ENCODE results near the gene TCAP. TPM values are rescaled to one million over a fixed set of nuclear protein-coding genes. Genes with fewer than 3 reads are reported as not detected.

TCAP gene
- polyA plus RNA-seq, 1 of the 3 experiments (the other 2 are of a cell fraction): 0.43 TPM

DNA sequence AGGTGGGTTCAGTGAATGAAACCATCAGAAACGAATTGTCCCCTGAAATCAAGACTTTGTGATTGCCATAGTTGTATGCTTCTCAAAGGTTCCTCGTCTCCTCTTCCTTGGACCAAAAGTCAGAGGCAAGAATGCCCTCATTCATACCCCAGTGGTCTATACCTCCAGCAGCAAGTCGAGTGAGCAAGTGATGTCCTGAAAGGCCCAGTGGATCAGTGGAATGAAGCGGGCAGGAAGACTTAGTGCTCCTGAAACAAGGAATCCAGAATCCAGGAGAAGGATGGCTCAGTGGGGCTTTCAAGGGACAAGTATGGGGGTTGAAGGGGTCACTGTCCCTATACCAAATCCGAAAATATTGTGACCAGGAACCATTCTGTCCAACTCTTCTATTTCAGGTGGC, 29.4 kb downstream of the TCAP start (continued):
- TF ChIP-seq TAF1 (IDR thresholded peaks at IDR 0.05; ENCODE audit: borderline replicate concordance, low read depth, low read length): no peak
- TF ChIP-seq GATA2 (CRISPR knock-in tag; IDR thresholded peaks at IDR 0.05): no peak
- no peak for TF ChIP-seq EP300 (IDR thresholded peaks at IDR 0.05; ENCODE audit: borderline replicate concordance in 1 of 2, low read depth in 1 of 2, low read length in 1 of 2)
- no peak for TF ChIP-seq SIN3A (IDR thresholded peaks at IDR 0.05; ENCODE audit: borderline replicate concordance, low read depth, low read length)
- no peak for TF ChIP-seq MEF2A (IDR thresholded peaks at IDR 0.05; ENCODE audit: borderline replicate concordance, low read depth)

DNA sequence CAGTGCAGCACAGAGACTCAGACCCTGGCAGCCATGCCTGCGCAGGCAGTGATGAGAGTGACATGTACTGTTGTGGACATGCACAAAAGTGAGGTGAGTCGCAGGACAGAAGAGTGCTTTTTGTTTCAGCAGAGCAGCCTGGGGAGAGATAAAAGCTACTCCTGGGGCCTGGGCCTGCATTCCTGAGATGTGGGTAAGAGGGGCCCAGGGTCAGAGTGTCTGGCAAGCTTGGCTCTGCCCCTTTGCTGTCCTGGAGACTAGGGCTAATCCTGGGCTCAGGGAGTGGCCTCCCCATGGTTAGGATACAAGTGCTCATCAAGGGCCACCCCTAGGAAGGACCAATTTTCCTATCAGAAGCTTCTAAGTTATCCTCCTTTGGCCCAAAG, 29.9 kb downstream of the TCAP start:
- H3K9ac ChIP-seq: no peak overlapping the region
- TF ChIP-seq, protein P1, sequence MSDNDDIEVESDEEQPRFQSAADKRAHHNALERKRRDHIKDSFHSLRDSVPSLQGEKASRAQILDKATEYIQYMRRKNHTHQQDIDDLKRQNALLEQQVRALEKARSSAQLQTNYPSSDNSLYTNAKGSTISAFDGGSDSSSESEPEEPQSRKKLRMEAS (IDR thresholded peaks at IDR 0.05; ENCODE audit: low read depth): no peak
- TF ChIP-seq JUND (IDR thresholded peaks at IDR 0.05) (no peak), CHD2 (IDR thresholded peaks at IDR 0.05; ENCODE audit: low read length, partially characterized antibody) (no peak), EP300 (IDR thresholded peaks at IDR 0.05; ENCODE audit: borderline replicate concordance in 1 of 2, low read depth in 1 of 2, low read length in 1 of 2) (no peak), SMC3 (IDR thresholded peaks at IDR 0.05; ENCODE audit: low read depth, low read length) (no peak), NRF1 (IDR thresholded peaks at IDR 0.05; ENCODE audit: low read depth, low read length) (no peak), FOXJ3 (CRISPR knock-in tag; IDR thresholded peaks at IDR 0.05) (no peak), RFX5 (IDR thresholded peaks at IDR 0.05; ENCODE audit: low read length) (no peak), NFIC (IDR thresholded peaks at IDR 0.05; ENCODE audit: borderline replicate concordance) (no peak), RCOR1 (IDR thresholded peaks at IDR 0.05; ENCODE audit: low read length) (no peak)
- TF ChIP-seq, protein P2, sequence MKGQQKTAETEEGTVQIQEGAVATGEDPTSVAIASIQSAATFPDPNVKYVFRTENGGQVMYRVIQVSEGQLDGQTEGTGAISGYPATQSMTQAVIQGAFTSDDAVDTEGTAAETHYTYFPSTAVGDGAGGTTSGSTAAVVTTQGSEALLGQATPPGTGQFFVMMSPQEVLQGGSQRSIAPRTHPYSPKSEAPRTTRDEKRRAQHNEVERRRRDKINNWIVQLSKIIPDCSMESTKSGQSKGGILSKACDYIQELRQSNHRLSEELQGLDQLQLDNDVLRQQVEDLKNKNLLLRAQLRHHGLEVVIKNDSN (IDR thresholded peaks at IDR 0.05; ENCODE audit: borderline replicate concordance, low read depth): no peak
- TF ChIP-seq, protein P3, sequence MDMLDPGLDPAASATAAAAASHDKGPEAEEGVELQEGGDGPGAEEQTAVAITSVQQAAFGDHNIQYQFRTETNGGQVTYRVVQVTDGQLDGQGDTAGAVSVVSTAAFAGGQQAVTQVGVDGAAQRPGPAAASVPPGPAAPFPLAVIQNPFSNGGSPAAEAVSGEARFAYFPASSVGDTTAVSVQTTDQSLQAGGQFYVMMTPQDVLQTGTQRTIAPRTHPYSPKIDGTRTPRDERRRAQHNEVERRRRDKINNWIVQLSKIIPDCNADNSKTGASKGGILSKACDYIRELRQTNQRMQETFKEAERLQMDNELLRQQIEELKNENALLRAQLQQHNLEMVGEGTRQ (IDR thresholded peaks at IDR 0.05; ENCODE audit: borderline replicate concordance, low read depth, low read length): no peak
- H3K9me3 ChIP-seq: no peaks in the 10 kb centered on the region
- H3K4me1 ChIP-seq (ENCODE audit: control insufficient read depth in 1 of 2, insufficient read depth in 2 of 2, low read depth in 1 of 2, low read length in 1 of 2): no peaks in the 10 kb centered on the region
- no peak overlapping the region for H3K4me2 ChIP-seq
- H3K4me3 ChIP-seq (ENCODE audit: low read depth in 2 of 2, low read length in 1 of 2): no peak overlapping the region
- no peaks in the 10 kb centered on the region for H3K27me3 ChIP-seq (ENCODE audit: insufficient read depth)
- H2AFZ ChIP-seq (ENCODE audit: low read depth): no peak overlapping the region
- no peaks in the 10 kb centered on the region for H3K79me2 ChIP-seq (ENCODE audit: insufficient read depth)
- ChIA-PET CTCF (interaction anchor here (1.1 to 3.3 kb wide), 3 partner anchors 35 to 73 kb away, joined by 3 to 15 read pairs (median 5); partner anchors contain the start of gene MIEN1), POLR2A (no interaction called here)
- H3K27ac ChIP-seq (ENCODE audit: low read depth in 2 of 2, low read length in 1 of 2): no peak overlapping the region
- H4K20me1 ChIP-seq (ENCODE audit: insufficient read depth): no peaks in the 10 kb centered on the region
- no peaks in the 10 kb centered on the region for H3F3A ChIP-seq (replicated peaks; ENCODE audit: insufficient read depth)
- H3K36me3 ChIP-seq (replicated peaks in 1 of 2; ENCODE audit: control insufficient read depth in 1 of 2, insufficient read depth in 2 of 2, low read length in 1 of 2): no peaks in the 10 kb centered on the region
- H3K9me2 ChIP-seq: no peaks in the 10 kb centered on the region
- 100% methylated on average over 2 of the region's 2 CpGs for WGBS (ENCODE audit: low lambda C conversion rate)
- DNase-seq: no peak

Data from SK-N-SH (cell line).